GM12878 (cell line): ENCODE results near the gene R3HDM1.

Experiments used
- CEBPB ChIP-seq, 2 experiments: fragments of 150-350 bp in 1 of 2; IDR thresholded peaks; 2 replicates each; pipeline ENCODE4 v1.6.1; 2012 to 2014; ENCODE audit warnings: low read depth in 2 of 2, low read length in 2 of 2, borderline replicate concordance in 1 of 2, inconsistent platforms in 1 of 2
- EZH2 ChIP-seq: IDR thresholded peaks from 2 replicates; pipeline ENCODE4 v1.6.1; 2012; ENCODE audit warnings: low read depth, mild to moderate bottlenecking, control low read depth, inconsistent platforms, low read length, borderline replicate concordance; ENCODE audit not compliant: control insufficient read depth
- NR2F1 ChIP-seq: fragments of 450-650 bp; conservative IDR thresholded peaks from 2 replicates; pipeline ENCODE4 v1.6.1; 2017; ENCODE audit warnings: mild to moderate bottlenecking
- SREBF1 ChIP-seq: IDR thresholded peaks from 2 replicates; pipeline ENCODE4 v1.6.1; 2012; ENCODE audit warnings: mild to moderate bottlenecking, low read length
- TF ChIP-seq, protein P1 (sequence below): IDR thresholded peaks from 2 replicates; pipeline ENCODE4 v1.6.1; 2011; ENCODE audit warnings: low read depth, low read length, improper control_type of control experiment, borderline replicate concordance

GRCh38 chr2:135756692-135757091 lies 225.4 kb downstream of the R3HDM1 start:
- no peak for TF ChIP-seq CEBPB (IDR thresholded peaks at IDR 0.05; ENCODE audit: borderline replicate concordance in 1 of 2, low read depth in 2 of 2, low read length in 2 of 2)
- no peak for TF ChIP-seq SREBF1
- TF ChIP-seq EZH2: no peak
- TF ChIP-seq NR2F1: no peak
- TF ChIP-seq, protein P1, sequence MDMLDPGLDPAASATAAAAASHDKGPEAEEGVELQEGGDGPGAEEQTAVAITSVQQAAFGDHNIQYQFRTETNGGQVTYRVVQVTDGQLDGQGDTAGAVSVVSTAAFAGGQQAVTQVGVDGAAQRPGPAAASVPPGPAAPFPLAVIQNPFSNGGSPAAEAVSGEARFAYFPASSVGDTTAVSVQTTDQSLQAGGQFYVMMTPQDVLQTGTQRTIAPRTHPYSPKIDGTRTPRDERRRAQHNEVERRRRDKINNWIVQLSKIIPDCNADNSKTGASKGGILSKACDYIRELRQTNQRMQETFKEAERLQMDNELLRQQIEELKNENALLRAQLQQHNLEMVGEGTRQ: no peak
